ENCODE measurements around the gene NOSTRIN.

- TF ChIP-seq CTCF (IDR thresholded peaks at IDR 0.05): no peak
- TF ChIP-seq POLR2A (IDR thresholded peaks at IDR 0.05): peak; percentile 48
Observed at GRCh38 chr2:168801961-168802858, at the start of gene NOSTRIN.
